ENCODE results near the gene SKI.

DNA sequence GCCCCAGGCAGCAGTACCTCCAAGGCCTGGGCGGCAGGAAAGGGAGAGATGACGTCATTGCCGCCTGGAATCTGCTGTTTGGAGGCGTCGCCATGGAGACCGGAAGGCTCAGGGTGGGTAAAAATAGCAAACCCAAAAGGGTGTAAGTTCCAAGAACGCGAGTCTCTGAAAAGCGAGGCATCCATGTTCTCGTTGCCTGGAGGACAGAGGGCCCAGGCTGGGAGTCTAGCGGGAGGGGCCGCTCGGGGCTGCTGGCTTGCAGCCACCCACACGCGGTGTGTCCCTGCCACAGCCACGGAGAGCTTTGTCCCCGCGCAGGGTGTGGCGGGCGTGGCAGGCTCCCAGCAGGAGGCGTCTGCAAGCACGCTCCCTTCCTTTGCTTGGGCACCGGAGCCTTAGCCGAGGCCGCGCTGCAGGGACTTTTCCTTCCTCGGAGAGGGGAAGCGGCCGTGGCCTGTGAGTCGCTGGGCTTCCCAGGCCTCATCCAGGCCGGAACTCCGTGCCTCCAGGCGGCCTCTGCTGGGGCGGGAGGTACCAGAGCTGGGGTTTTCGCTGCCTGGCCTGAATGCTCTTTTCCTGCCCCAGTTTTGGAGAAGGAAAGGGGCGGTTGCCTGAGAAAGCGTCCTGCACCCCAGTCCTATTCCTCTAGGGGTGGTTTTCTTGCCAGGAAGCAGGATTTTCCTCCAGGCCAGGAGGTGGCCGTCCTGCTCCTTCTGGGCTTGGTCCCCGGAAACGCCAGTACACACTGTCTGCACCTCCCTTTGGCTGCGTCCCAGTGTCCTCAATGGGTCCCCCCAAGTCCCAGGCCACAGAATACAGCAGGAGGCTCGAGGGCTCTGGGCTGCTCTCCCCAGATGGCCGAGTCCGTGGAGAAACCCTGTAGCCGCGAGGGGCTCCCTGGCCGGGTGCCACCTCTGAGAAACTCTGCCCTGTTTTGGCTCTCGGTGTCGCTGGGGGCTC is 15.3 kb upstream of the SKI start:
- TF ChIP-seq, protein P1, sequence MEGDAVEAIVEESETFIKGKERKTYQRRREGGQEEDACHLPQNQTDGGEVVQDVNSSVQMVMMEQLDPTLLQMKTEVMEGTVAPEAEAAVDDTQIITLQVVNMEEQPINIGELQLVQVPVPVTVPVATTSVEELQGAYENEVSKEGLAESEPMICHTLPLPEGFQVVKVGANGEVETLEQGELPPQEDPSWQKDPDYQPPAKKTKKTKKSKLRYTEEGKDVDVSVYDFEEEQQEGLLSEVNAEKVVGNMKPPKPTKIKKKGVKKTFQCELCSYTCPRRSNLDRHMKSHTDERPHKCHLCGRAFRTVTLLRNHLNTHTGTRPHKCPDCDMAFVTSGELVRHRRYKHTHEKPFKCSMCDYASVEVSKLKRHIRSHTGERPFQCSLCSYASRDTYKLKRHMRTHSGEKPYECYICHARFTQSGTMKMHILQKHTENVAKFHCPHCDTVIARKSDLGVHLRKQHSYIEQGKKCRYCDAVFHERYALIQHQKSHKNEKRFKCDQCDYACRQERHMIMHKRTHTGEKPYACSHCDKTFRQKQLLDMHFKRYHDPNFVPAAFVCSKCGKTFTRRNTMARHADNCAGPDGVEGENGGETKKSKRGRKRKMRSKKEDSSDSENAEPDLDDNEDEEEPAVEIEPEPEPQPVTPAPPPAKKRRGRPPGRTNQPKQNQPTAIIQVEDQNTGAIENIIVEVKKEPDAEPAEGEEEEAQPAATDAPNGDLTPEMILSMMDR (IDR thresholded peaks at IDR 0.05; ENCODE audit: low read length), result no peak
- TF ChIP-seq EZH2 (IDR thresholded peaks at IDR 0.05; ENCODE audit: borderline replicate concordance, low read length), result no peak

Measured in OCI-LY1 (cell line).